GM20431 (cell line): ENCODE data around the gene HECA.
"Not testable (repeated sequence)": the region's sequence is repeated elsewhere in the genome, so short reads cannot be mapped to it uniquely, and the experiment has no call there.

Experiments
- in situ Hi-C: fragments of 300-500 bp; cut with MseI, MboI; formaldehyde crosslinking; loops from one replicate; pipeline ENCODE4 v1.15.0; 2020; ENCODE audit warnings: low sequenced_read_pairs; ENCODE audit not compliant: unreplicated experiment

The HECA gene

DNA sequence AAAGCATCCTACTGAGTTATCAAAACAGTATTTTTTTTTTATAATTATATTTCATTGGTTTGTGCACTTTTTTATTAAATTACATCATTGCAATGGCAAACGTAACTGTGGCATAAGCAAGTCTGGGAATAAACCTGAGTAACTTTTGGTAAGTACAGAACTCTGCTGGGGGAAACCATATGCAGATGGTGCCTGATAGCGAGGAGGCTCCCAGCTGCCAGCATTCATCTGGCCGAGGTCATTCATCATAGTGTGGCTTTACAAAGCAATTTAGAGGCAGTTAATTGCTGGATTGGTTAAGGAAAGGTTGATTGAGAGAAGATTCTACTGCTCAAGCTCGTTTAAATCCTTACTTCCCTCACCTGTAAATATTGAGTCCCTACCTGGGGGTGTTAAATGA lies 52.6 kb downstream of the HECA start:
- in situ Hi-C loops: no loop called here

DNA sequence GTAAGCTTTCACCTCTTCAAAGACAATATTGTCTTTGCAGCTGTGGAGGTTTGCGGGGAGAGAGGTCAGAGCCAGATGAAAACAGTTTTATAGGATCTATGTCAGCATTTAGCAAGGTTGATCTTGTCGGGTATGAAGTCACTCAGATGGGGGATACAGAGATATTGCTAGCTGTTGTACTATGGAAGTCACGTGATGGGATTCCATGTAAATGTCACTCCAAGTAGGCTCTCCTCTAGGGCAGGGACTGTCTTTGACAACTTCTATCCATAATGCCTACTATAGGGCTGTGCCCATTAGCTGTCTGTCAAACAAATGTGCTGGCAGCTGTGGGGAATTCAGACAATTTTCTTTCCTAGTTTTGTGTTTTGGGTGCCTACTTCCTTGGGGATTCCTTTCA lies 54.8 kb downstream of the HECA start:
- in situ Hi-C loops: no loop called here

GRCh38 chr6:139194740-139195139 lies 59.9 kb downstream of the HECA start:
- in situ Hi-C loops: no loop called here

GRCh38 chr6:139198529-139199288 lies 63.8 kb downstream of the HECA start:
- in situ Hi-C loops: no loop called here

DNA sequence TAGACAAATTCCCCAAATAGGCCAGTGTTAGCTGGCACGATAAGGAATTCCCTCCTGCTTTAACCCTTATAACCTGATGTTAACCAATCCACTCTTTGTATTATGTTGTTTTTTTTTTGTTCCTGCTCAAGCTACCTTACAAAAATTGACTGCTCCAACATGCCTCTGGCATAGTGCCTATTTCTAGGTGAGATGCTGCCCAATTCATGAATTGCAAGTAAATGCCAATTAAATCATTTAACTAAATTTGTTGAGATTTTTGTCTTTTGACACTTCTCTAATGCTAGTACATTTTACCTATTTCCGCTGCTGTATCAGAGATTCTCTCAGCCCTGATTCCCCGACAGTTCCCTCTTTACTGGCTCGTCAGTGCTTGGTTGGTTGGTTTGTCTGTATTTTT lies 66.5 kb downstream of the HECA start:
- in situ Hi-C loops: no loop called here

- in situ Hi-C loops: no loop called here
These were observed 70.1 kb downstream of the HECA start for GRCh38 chr6:139204978-139205377.

GRCh38 chr6:139205843-139206242 lies 71.0 kb downstream of the HECA start:
- in situ Hi-C loops: no loop called here

- in situ Hi-C loops: not testable (repeated sequence)
These were observed 75.9 kb downstream of the HECA start for GRCh38 chr6:139210766-139211165.

DNA sequence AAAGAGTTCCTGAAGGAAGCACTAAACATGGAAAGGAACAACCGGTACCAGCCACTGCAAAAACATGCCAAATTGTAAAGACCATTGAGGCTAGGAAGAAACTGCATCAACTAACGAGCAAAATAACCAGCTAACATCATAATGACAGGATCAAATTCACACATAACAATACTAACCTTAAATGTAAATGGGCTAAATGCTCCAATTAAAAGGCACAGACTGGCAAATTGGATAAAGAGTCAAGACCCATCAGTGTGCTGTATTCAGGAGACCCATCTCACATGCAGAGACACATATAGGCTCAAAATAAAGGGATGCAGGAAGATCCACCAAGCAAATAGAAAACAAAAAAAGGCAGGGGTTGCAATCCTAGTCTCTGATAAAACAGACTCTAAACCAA lies 77.6 kb downstream of the HECA start:
- in situ Hi-C loops: not testable (repeated sequence)

DNA sequence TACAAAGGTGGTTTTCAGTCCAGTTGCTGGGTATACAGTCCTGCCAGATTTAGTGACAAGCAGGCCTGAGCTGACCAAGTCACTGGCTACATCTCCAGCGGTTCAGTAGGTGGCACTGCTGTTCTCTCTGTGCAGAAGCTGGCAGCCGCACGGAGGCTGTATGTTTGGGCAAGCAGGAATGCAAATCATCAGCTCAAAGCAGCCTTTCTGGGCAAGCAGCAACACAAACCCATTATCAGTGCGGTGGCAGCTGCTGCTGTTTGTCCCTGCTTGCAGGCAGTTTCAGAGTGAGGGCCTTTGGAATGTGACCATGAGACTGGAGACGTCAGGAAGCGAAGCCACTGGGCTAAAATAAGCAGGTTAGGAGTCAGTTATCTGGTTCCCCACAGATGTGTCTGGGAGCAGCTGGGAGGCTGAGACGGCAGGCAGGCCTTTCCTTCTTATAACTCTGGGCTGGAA lies 84.4 kb downstream of the HECA start:
- in situ Hi-C loops: no loop called here

GRCh38 chr6:139219746-139220145 lies 84.9 kb downstream of the HECA start:
- in situ Hi-C loops: no loop called here

DNA sequence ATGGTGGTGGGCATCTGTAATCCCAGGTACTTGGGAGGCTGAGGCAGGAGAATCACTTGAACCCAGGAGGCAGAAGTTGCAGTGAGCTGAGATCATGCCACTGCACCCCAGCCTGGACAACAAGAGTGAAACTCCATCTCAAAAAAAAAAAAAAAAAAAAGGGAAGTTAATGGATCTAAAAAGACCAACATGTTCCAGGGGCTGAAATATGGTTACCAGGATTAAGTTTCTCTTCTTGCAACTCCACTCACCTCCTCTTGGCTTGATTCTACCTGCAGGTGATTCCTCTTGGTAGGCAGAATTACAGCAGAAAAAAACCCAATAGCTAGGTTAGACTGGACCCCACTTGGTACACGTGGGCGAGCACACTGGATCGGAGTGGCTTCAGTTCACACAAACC lies 93.5 kb downstream of the HECA start:
- in situ Hi-C loops: loop anchor here (25.0 kb wide), 1 partner anchor 134 kb away; the partner anchor contains the start of gene CITED2
